Progenitor cell of endocrine pancreas (in vitro differentiated cells): ENCODE data around the gene AVPI1. TPM values are rescaled to one million over a fixed set of nuclear protein-coding genes. Genes with fewer than 3 reads are reported as not detected.
"Not testable (repeated sequence)": the region's sequence is repeated elsewhere in the genome, so short reads cannot be mapped to it uniquely, and the experiment has no call there.

Experiments used
- DNase-seq: peaks from one replicate; pipeline ENCODE4 v3.0.0; 2021; ENCODE audit warnings: low spot score; ENCODE audit not compliant: unreplicated experiment
- H3K27ac Mint-ChIP-seq: 2 replicates; pipeline ENCODE4 v1.8.0; 2021; ENCODE audit warnings: mild to moderate bottlenecking, moderate library complexity, mixed read lengths
- H3K27me3 Mint-ChIP-seq: 2 replicates; pipeline ENCODE4 v1.8.0; 2021; ENCODE audit warnings: mixed read lengths
- H3K36me3 Mint-ChIP-seq: 2 replicates; pipeline ENCODE4 v1.8.0; 2022; ENCODE audit warnings: mixed read lengths; ENCODE audit not compliant: insufficient read depth
- H3K4me1 Mint-ChIP-seq: 2 replicates; pipeline ENCODE4 v1.8.0; 2021; ENCODE audit warnings: low read depth, mixed read lengths
- H3K4me3 Mint-ChIP-seq: 2 replicates; pipeline ENCODE4 v1.8.0; 2021; ENCODE audit warnings: low read depth, mild to moderate bottlenecking, moderate library complexity, mixed read lengths
- H3K9me3 Mint-ChIP-seq: 2 replicates; pipeline ENCODE4 v1.8.0; 2021; ENCODE audit warnings: low read depth, mixed read lengths
- CTCF ChIP-seq: fragments of 200-600 bp; sonication (generic); IDR thresholded peaks from one replicate; pipeline ENCODE4 v1.5.0; 2021; ENCODE audit warnings: antibody characterized with exemption, mild to moderate bottlenecking; ENCODE audit not compliant: unreplicated experiment
- total RNA-seq: library from RNA; stranded (reverse); gene quantifications from 2 replicates; pipeline ENCODE4 v1.2.1, GENCODE V29; 2021

The AVPI1 gene
- total RNA-seq, 1 donor from 2014 or later: 4.3 TPM

- Mint-ChIP-seq H3K27me3 (no peaks in the 10 kb centered on the region), H3K9me3 (no peaks in the 10 kb centered on the region), H3K4me3 (no peak overlapping the region), H3K36me3 (peaks cover 8% of the 10 kb centered on the region), H3K4me1 (no peaks in the 10 kb centered on the region), H3K27ac (no peak overlapping the region)
- no peak for TF ChIP-seq CTCF
- no peak for DNase-seq
Measured at GRCh38 chr10:97650726-97651125, 36.3 kb downstream of the AVPI1 start.

- H3K4me3 Mint-ChIP-seq, H3K9me3 Mint-ChIP-seq, H3K4me1 Mint-ChIP-seq, H3K27ac Mint-ChIP-seq, DNase-seq, H3K27me3 Mint-ChIP-seq: not testable (repeated sequence)
- peaks cover 12% of the 10 kb centered on the region for H3K36me3 Mint-ChIP-seq
Measured at GRCh38 chr10:97649405-97649750, 37.7 kb downstream of the AVPI1 start.

- Mint-ChIP-seq H3K9me3 (no peaks in the 10 kb centered on the region), H3K27me3 (no peaks in the 10 kb centered on the region), H3K4me1 (no peaks in the 10 kb centered on the region), H3K4me3 (no peak overlapping the region), H3K27ac (no peak overlapping the region), H3K36me3 (peaks cover 12% of the 10 kb centered on the region)
- DNase-seq: no peak
- TF ChIP-seq CTCF: no peak
Measured at GRCh38 chr10:97648562-97649404, 38.3 kb downstream of the AVPI1 start.

- Mint-ChIP-seq H3K4me3 (no peak overlapping the region), H3K27ac (no peak overlapping the region), H3K27me3 (no peaks in the 10 kb centered on the region), H3K36me3 (peaks cover 9% of the 10 kb centered on the region), H3K4me1 (peaks cover 2% of the 10 kb centered on the region), H3K9me3 (no peaks in the 10 kb centered on the region)
- no peak for TF ChIP-seq CTCF
- DNase-seq: no peak
Measured at GRCh38 chr10:97647556-97647955, 39.5 kb downstream of the AVPI1 start.

- no peak overlapping the region for H3K27ac Mint-ChIP-seq
- H3K27me3 Mint-ChIP-seq: no peaks in the 10 kb centered on the region
- DNase-seq: no peak
- no peak for TF ChIP-seq CTCF
- peaks cover 9% of the 10 kb centered on the region for H3K36me3 Mint-ChIP-seq
- peaks cover 11% of the 10 kb centered on the region for H3K4me1 Mint-ChIP-seq
- H3K9me3 Mint-ChIP-seq: no peaks in the 10 kb centered on the region
- H3K4me3 Mint-ChIP-seq: no peak overlapping the region
Measured at GRCh38 chr10:97644936-97645335, 42.1 kb downstream of the AVPI1 start.

GRCh38 chr10:97643441-97643985 is 43.5 kb downstream of the AVPI1 start:
- TF ChIP-seq CTCF: no peak
- Mint-ChIP-seq H3K4me1 (peaks cover 11% of the 10 kb centered on the region), H3K9me3 (no peaks in the 10 kb centered on the region), H3K36me3 (peaks cover 9% of the 10 kb centered on the region), H3K27me3 (no peaks in the 10 kb centered on the region), H3K4me3 (no peak overlapping the region), H3K27ac (no peak overlapping the region)
- no peak for DNase-seq

GRCh38 chr10:97642471-97643159 is 44.4 kb downstream of the AVPI1 start:
- not testable (repeated sequence) for DNase-seq, H3K27ac Mint-ChIP-seq, H3K36me3 Mint-ChIP-seq, H3K27me3 Mint-ChIP-seq, H3K9me3 Mint-ChIP-seq
- Mint-ChIP-seq H3K4me3 (peak overlapping the region; percentile 94), H3K4me1 (peaks cover 11% of the 10 kb centered on the region)
